Body of pancreas (tissue), 4 donors: ENCODE data around the gene NXPE1. TPM values are rescaled to one million over a fixed set of nuclear protein-coding genes. Genes with fewer than 3 reads are reported as not detected.

ENCODE experiments used
- ATAC-seq: fragments of 150-250 bp; one replicate; pipeline ENCODE4 v1.9.1; 2016
- DNase-seq, 4 donors: peaks; one replicate each; pipeline ENCODE4 v3.0.0-alpha.2; 2019
- H3K27ac ChIP-seq, 4 donors: fragments of 200-600 bp; sonication (generic); 1 replicate in 3 of 4; 2 replicates in 1 of 4; pipeline versions ENCODE4 v1.5.1 to v1.6.1; 2016 to 2019; ENCODE audit warnings: mild to moderate bottlenecking in 1 of 4, mixed read lengths in 1 of 4, moderate library complexity in 1 of 4
- H3K27me3 ChIP-seq, 2 donors: fragments of 200-600 bp; sonication (generic); one replicate each; pipeline ENCODE4 v1.6.0; 2016; ENCODE audit warnings: mild to moderate bottlenecking in 1 of 2
- H3K36me3 ChIP-seq, 2 donors: fragments of 200-600 bp; sonication (generic); replicated peaks in 1 of 2; 2 replicates each; pipeline ENCODE4 v1.5.1; 2016; ENCODE audit warnings: low read depth in 2 of 2; ENCODE audit not compliant: insufficient read depth in 1 of 2
- H3K4me1 ChIP-seq: fragments of 200-600 bp; sonication (generic); one replicate; pipeline ENCODE4 v1.6.0; 2016
- H3K4me3 ChIP-seq, 2 donors: fragments of 200-600 bp; sonication (generic); 1 replicate in 1 of 2; 2 replicates in 1 of 2; pipeline ENCODE4 v1.5.1; 2016 to 2019
- H3K9me3 ChIP-seq, 3 donors: fragments of 200-600 bp; sonication (generic); 1 replicate in 2 of 3; 2 replicates in 1 of 3; pipeline ENCODE4 v1.5.1; 2016
- POLR2A ChIP-seq, 3 donors: fragments of 450-650 bp; IDR thresholded peaks; one replicate each; pipeline ENCODE4 v1.6.1; 2016; ENCODE audit warnings: antibody characterized with exemption in 3 of 3, mild to moderate bottlenecking in 2 of 3
- WGBS, 2 donors: methylation state at CpG; one replicate each; pipeline ENCODE4 v1.1.5; 2017; 5-methylcytosine and 5-hydroxymethylcytosine counted together
- intact Hi-C: fragments of 100-400 bp; cut with DNase I; formaldehyde crosslinking; loops from one replicate; pipeline ENCODE4 v1.15.1; 2023
- total RNA-seq, 2 donors: library from RNA; depleted of rRNA; stranded (reverse); fragments of >200 nt; gene quantifications; one replicate each; pipeline ENCODE4 v1.1.0, GENCODE V29; 2016
- TF ChIP-seq, protein P1 (sequence below), 7 experiments: fragments of 450-650 bp in 4 of 7; fragments of 200-600 bp in 3 of 7; sonication (generic) in 3 of 7; IDR thresholded peaks; one replicate each; pipeline ENCODE4 v1.5.1; 2016 to 2019; ENCODE audit warnings: antibody characterized with exemption in 7 of 7

NXPE1 gene
- total RNA-seq, 2 donors from 2014 or later = not detected

DNA sequence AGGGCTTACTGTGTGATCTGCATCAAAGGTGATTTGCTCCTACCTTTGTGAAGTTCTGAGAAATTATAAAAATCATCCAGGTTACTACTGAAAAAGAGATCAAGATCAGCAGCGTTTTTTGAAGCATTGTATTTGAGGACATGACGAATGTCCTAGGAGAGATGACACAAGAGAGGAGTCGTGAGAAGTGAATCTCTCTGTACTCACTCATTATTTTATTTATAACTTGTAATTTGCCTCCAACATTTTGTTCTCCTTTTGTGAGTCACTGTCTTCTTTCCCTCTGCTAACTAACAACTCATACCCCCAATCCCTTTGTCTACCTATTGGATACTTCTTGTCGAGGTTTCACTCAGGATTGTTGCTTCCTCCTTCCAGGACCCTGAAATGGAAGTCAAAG lies 8.6 kb downstream of the NXPE1 start:
- TF ChIP-seq, protein P1, sequence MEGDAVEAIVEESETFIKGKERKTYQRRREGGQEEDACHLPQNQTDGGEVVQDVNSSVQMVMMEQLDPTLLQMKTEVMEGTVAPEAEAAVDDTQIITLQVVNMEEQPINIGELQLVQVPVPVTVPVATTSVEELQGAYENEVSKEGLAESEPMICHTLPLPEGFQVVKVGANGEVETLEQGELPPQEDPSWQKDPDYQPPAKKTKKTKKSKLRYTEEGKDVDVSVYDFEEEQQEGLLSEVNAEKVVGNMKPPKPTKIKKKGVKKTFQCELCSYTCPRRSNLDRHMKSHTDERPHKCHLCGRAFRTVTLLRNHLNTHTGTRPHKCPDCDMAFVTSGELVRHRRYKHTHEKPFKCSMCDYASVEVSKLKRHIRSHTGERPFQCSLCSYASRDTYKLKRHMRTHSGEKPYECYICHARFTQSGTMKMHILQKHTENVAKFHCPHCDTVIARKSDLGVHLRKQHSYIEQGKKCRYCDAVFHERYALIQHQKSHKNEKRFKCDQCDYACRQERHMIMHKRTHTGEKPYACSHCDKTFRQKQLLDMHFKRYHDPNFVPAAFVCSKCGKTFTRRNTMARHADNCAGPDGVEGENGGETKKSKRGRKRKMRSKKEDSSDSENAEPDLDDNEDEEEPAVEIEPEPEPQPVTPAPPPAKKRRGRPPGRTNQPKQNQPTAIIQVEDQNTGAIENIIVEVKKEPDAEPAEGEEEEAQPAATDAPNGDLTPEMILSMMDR (IDR thresholded peaks at IDR 0.05) = no peak
- no peak for TF ChIP-seq POLR2A (IDR thresholded peaks at IDR 0.05)
- no peak for DNase-seq
- Histone ChIP-seq H3K4me3 (no peak overlapping the region), H3K4me1 (no peaks in the 10 kb centered on the region), H3K9me3 (no peaks in the 10 kb centered on the region), H3K27me3 (no peaks in the 10 kb centered on the region), H3K27ac (no peak overlapping the region), H3K36me3 (no peaks in the 10 kb centered on the region)
- intact Hi-C loops = no loop called here
- WGBS, 2 donors = 58 to 61% methylated on average over 4 of the region's 4 CpGs
- ATAC-seq = no peak

DNA sequence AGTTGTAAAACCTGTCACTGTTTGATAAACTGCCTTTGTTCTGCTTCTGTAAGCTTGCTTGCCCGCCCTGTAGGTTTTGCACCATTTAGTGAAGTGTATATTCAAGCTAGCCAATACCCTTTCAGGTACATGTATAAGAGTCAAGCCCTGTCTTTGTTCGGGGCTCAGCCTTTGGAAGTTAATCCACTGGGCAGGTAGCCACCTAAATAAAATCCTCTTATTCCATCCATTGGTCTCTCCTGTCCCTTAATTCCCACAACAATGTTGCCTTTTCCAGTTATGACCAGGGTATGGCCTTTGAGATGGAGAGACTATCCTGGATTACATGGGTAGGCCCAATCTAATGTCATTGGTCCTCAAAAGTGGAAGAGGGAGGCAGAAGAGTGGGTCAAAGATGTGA lies 34.0 kb downstream of the NXPE1 start:
- Histone ChIP-seq H3K4me1 (no peaks in the 10 kb centered on the region), H3K36me3 (no peaks in the 10 kb centered on the region), H3K27me3 (no peaks in the 10 kb centered on the region), H3K4me3 (no peak overlapping the region), H3K9me3 (peaks cover 0 to 9% (median 0%) of the 10 kb centered on the region in 3 donors), H3K27ac (no peak overlapping the region)
- ATAC-seq = no peak
- no peak for TF ChIP-seq POLR2A (IDR thresholded peaks at IDR 0.05)
- TF ChIP-seq, protein P1 (IDR thresholded peaks at IDR 0.05) = no peak
- WGBS, 2 donors = 61 to 67% methylated on average over 2 of the region's 2 CpGs
- DNase-seq = no peak
- intact Hi-C loops = no loop called here

DNA sequence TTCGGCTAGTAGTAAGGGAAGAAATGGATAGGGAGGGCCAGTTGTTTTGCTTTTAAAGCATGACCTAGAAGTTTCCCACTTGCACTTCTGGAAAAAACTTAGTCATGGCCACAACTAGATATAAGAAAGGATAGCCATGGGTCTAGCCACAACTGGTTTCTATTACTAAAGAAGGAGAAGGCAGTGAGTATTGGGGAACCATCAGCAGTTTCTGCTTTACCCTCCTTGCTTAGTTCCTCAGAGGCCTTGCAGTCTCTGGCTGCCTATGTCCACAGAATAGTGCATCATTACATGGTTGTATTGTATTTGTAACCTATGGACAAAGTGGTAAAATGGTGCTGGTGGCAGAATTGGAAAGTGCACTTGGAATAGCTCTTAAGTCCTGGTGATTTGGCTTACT lies 35.6 kb downstream of the NXPE1 start:
- ATAC-seq = no peak
- H3K27ac ChIP-seq = no peak overlapping the region
- TF ChIP-seq, protein P1 (IDR thresholded peaks at IDR 0.05) = no peak
- TF ChIP-seq POLR2A (IDR thresholded peaks at IDR 0.05) = no peak

DNA sequence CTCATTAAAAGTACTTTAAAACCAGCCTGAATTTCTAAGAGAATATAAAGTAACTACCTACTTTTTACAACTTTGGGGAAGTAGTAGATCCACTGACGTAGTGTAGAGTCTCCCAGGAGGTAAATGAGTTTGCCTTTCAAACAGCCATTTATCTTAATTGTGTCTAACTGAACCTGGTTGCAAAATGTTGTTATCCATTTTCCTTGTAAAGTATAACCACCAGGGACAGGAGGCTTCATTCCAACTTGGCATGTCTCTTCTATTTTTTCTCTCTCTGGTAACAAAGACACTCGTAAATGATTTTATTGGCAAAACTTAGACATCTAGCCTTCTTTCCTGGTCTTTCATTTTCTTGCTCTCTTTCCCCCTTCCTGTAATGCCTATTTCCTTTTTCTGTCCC lies 36.9 kb downstream of the NXPE1 start:
- Histone ChIP-seq H3K27me3 (no peaks in the 10 kb centered on the region), H3K4me1 (no peaks in the 10 kb centered on the region), H3K27ac (no peak overlapping the region), H3K9me3 (peaks cover 0 to 9% (median 0%) of the 10 kb centered on the region in 3 donors), H3K4me3 (no peak overlapping the region), H3K36me3 (no peaks in the 10 kb centered on the region)
- intact Hi-C loops = no loop called here
- no peak for TF ChIP-seq POLR2A (IDR thresholded peaks at IDR 0.05)
- TF ChIP-seq, protein P1 (IDR thresholded peaks at IDR 0.05) = no peak
- peak; percentile 40 for ATAC-seq
- no peak for DNase-seq
- 25 to 28% methylated on average over 2 of the region's 2 CpGs for WGBS, 2 donors

More for the DNA sequence above, 35.6 kb downstream of the NXPE1 start:
- Histone ChIP-seq H3K9me3 (peaks cover 0 to 9% (median 0%) of the 10 kb centered on the region in 3 donors), H3K27me3 (no peaks in the 10 kb centered on the region), H3K4me1 (no peaks in the 10 kb centered on the region), H3K4me3 (no peak overlapping the region), H3K36me3 (no peaks in the 10 kb centered on the region)
- intact Hi-C loops = no loop called here
- no peak for DNase-seq
- 47 to 85% methylated on average over 1 of the region's 1 CpG for WGBS, 2 donors

DNA sequence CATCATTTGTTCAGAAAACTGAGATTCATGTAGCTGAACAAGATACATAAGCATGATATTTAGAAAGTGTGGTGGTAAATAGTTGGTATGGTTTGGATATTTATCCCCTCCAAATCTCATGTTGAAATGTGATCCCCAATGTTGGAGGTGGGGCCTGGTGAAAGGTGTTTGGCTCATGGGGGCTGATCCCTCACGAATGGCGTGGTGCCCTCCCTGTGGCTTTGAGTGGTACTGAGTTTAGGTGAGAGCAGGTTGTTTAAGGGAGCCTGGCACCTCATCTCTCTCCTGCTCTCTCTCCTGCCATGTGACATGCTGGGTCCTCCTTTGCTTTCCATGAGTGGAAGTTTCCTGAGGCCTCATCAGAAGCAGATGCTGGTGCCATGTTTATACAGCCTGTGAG lies 48.1 kb downstream of the NXPE1 start:
- ATAC-seq (no peak), DNase-seq (no peak)
- no peak for TF ChIP-seq POLR2A (IDR thresholded peaks at IDR 0.05)
- TF ChIP-seq, protein P1 (IDR thresholded peaks at IDR 0.05) = no peak
- intact Hi-C loops = no loop called here
- no peaks in the 10 kb centered on the region for H3K27me3 ChIP-seq
- H3K36me3 ChIP-seq = no peaks in the 10 kb centered on the region
- H3K4me3 ChIP-seq = no peak overlapping the region
- WGBS, 2 donors = 70 to 92% methylated on average over 2 of the region's 2 CpGs
- H3K9me3 ChIP-seq = peaks cover 0 to 6% (median 0%) of the 10 kb centered on the region in 3 donors
- H3K4me1 ChIP-seq = no peaks in the 10 kb centered on the region
- no peak overlapping the region for H3K27ac ChIP-seq
